ENCODE results near the gene MAN2A1.

MAN2A1 gene

GRCh38 chr5:109899163-109899535 lies 209.4 kb downstream of the MAN2A1 start:
- no peak for FAIRE-seq

GRCh38 chr5:109900461-109900860 lies 210.7 kb downstream of the MAN2A1 start:
- FAIRE-seq (no peak), DNase-seq (ENCODE audit: insufficient read length, low spot score) (no peak)

More at GRCh38 chr5:109899163-109899535, 209.4 kb downstream of the MAN2A1 start:
- no peak for DNase-seq (ENCODE audit: insufficient read length, low spot score)

- FAIRE-seq (no peak), DNase-seq (ENCODE audit: insufficient read length, low spot score) (no peak)
Measured at GRCh38 chr5:109900911-109901627, 211.3 kb downstream of the MAN2A1 start.

GRCh38 chr5:109901628-109901981 lies 211.9 kb downstream of the MAN2A1 start:
- DNase-seq (ENCODE audit: insufficient read length, low spot score) = no peak
- no peak for FAIRE-seq

- no peak for DNase-seq (ENCODE audit: insufficient read length, low spot score)
- FAIRE-seq = no peak
Measured at GRCh38 chr5:109903061-109903460, 213.3 kb downstream of the MAN2A1 start.

- DNase-seq (ENCODE audit: insufficient read length, low spot score) (no peak), FAIRE-seq (no peak)
Measured at GRCh38 chr5:109905906-109906305, 216.2 kb downstream of the MAN2A1 start.

- DNase-seq (ENCODE audit: insufficient read length, low spot score) (no peak), FAIRE-seq (no peak)
Measured at GRCh38 chr5:109907189-109907588, 217.5 kb downstream of the MAN2A1 start.

GRCh38 chr5:109907731-109908130 lies 218.0 kb downstream of the MAN2A1 start:
- DNase-seq (ENCODE audit: insufficient read length, low spot score) (no peak), FAIRE-seq (no peak)

- FAIRE-seq (no peak), DNase-seq (ENCODE audit: insufficient read length, low spot score) (no peak)
Measured at GRCh38 chr5:109908366-109908765, 218.6 kb downstream of the MAN2A1 start.

- DNase-seq (ENCODE audit: insufficient read length, low spot score) = no peak
- FAIRE-seq = no peak
Measured at GRCh38 chr5:109910874-109911273, 221.1 kb downstream of the MAN2A1 start.

- DNase-seq (ENCODE audit: insufficient read length, low spot score) = no peak
- FAIRE-seq = no peak
Measured at GRCh38 chr5:109911731-109912130, 222.0 kb downstream of the MAN2A1 start.

- FAIRE-seq = no peak
Measured at GRCh38 chr5:109914906-109915305, 225.2 kb downstream of the MAN2A1 start.

GRCh38 chr5:109916481-109917153 lies 226.9 kb downstream of the MAN2A1 start:
- FAIRE-seq (no peak), DNase-seq (ENCODE audit: insufficient read length, low spot score) (no peak)

More at GRCh38 chr5:109914906-109915305, 225.2 kb downstream of the MAN2A1 start:
- DNase-seq (ENCODE audit: insufficient read length, low spot score) = no peak

Data from GM19239 (cell line).